HG03095 (cell line): Measurements from ENCODE around the gene SEZ6.

Experiments used
- ATAC-seq: cut with Tn5 transposase; IDR thresholded peaks from one replicate; pipeline ENCODE4 v1.9.1; 2021; ENCODE audit warnings: moderate library complexity; ENCODE audit not compliant: unreplicated experiment

SEZ6 gene

DNA sequence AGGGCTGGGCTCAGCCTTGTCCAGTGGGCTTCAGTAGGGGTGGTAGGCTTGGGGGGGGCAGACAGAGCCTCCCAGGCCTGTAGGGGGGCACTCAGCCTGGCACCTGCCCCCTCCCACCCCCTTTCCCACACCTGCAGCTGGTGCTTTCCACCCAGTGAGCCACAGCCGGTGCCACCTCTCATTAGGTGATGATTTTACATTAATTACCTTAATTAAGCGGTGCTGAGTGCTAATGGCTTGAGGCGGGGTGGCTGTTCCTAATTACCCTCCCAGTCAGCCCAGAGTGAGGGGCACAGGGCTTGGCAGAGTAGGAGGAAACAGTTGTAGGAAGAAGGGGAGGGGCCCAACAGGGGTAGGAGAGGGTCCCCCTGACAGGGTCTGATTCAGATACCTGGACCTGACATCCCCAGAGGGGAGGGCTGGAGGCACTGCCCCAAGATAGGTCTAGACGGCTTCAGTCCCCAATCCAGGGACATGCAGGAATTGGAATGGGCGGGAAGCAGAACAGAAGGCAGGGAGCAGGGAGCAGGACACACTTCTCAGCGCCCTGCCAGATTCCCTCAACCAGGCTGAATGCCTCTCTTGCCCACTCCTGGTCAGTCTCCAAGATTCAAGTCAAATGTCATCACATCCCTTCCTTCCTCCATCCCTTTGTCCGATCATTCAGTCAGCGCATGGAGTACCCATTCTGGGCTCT, 28.0 kb downstream of the SEZ6 start:
- ATAC-seq: no peak

DNA sequence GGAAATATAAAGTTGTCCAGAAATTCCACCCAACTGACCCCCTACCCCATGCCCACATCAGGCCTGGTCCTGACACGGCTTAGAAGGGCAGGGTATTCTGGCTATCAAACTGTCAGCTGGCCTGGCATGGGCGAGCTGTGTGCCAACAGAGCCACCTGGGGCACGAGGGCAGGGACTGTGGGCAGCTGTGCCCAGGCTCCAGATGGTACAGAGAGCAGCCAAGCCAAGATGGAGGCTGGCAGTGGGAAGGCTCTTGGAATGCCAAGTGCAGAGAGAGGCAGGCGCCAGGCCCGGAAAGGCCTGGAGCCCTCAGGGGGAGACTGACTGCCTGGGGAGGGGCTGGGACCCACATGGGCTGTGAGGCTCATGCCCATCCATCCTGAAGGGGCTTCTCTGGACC, 30.2 kb downstream of the SEZ6 start:
- no peak for ATAC-seq

DNA sequence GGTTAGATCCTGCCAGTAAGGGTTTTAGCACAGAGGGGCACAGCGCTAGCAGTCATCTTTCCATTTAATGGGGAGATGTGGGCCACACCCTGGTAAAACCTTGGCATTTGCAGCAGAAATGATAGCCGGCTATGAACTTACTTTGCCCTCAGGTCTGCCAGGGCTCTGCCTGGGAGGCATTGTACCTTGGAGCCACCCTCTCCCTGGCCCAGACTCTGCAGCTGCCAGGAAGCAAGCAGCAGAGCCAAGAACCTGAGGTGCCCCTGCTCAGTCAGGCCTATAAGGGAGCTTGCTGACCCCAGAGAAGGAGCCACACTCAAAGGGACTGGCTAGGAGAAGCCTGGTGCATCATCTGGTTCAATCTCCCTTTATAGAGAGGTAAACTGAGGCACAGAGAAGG, 30.8 kb downstream of the SEZ6 start:
- ATAC-seq: no peak

DNA sequence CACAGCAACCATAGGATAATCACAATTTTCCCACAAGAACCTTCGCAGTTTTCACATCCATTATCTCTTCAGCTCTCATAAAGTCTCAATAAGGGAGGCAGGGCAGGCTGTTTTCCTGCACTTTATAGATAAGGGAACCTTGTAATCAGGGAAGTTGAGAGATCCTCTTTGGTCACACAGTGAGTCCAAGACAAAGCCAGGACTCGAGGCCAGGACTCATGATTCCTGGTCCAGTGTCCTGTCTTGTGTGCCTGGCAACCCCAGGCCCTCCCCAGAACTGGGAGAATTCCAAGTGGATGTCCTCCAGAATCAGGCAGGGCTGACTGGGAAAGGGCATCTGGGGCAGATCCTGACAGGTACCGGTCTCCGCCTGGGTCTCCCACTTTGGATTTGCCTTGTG, 31.4 kb downstream of the SEZ6 start:
- ATAC-seq: no peak

DNA sequence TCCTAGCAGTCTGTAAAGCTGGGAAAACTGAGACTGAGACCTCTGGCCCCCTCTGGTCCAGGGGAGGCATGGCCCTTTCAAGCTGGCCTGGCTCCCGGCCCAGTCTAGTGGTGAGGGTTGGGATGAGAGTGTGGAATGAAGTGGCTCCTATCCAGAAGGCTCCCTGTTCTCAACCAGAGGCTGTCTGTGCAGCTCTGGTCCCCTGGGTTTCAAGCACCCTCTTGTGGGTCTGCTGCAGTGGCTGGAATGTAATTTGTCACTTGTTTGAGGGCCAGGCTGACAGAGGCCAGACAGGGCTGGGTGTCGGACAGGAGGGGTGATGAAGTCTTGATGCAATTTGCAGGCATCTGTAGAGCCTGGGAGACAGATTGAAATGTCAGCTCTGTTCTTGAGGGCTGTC, 32.4 kb downstream of the SEZ6 start:
- no peak for ATAC-seq

DNA sequence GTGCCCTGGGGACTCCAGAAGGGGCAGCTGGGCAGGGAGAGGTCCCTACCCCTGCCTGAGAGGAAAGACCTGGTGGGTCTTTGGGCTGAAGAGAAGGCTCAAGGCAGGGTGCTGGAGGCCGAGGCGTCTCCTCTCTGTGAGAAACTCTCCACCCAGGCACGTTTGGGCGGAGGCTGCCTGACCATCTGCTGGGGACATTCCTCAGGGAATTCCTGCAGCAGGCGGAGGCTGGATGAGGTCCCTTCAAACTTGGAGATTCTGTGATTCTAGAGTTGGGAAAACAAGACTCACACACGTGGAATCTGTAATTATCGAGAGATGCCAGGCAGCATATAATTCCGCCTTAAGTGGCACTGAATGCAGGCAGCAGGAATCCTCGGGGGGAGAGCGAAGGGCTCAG, 33.4 kb downstream of the SEZ6 start:
- no peak for ATAC-seq

DNA sequence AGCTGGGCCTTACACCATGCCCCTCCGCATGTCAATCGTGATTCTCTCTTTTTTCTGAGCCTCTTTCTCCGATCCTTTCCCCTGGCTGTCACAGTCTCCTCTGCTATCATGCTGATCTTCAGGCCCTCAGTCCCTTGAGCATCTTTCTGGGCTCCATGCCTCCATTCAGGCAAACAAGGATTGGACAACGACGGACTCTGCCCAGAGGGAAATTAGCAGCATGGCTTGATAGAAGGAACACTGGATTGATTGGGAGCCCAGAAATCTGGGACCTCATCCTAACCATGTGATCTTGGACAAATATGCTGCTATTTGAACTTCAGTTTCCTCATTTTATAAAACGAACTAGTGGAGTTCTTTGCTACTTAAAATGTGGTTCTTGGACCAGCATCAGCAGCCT, 35.0 kb downstream of the SEZ6 start:
- ATAC-seq: no peak

DNA sequence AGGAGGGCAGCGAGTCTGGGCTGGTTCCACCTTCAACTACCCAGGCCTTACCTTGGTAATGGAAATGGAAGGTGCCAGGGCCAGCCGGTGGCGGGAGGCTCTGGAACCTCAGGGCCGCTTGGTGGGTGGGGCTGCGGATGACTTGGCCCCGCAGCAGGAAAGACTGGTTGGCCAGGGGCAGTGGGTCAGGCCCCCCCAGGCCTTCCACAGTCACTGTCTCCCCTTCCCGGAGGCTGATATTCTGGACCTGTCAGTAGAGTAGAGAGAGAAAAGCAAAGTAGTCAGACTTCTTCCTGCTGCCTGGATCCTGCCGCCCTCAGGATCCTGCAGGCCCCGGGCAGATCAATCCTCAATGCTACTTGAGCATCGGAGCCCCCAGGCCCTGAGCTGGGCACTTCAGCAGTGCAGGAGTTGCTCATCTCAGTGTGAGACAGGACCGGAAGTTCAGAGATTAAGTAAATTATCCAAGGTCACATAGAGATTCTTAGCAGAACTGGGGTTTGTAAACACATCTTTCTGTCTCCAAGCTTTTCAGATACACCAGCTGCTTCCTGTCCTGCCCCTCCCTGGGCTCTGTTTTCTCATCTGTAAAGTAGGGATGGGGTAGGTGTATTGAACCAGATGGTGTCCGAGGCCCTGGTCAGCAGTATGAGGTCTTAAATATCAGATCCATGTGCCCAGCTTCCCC, 36.0 kb downstream of the SEZ6 start:
- ATAC-seq: no peak

DNA sequence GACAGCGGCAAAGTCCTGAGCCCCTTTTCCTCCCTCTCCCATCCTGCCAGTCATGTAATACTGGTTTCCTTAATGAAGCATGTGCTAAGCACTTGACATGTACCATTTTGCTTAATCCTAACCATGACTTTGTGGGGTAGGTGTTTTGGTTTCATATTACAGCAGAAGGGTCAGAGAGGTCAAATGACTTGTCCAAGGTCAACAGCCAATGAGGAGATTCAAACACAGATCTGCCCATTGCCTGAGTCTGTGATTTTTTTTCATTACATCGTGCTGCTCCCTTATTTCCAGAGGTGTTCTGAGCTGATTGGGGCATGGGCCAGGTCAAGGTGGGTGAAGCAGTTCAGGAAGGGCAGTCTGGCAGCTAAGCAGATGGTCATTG, 36.9 kb downstream of the SEZ6 start:
- ATAC-seq: no peak

DNA sequence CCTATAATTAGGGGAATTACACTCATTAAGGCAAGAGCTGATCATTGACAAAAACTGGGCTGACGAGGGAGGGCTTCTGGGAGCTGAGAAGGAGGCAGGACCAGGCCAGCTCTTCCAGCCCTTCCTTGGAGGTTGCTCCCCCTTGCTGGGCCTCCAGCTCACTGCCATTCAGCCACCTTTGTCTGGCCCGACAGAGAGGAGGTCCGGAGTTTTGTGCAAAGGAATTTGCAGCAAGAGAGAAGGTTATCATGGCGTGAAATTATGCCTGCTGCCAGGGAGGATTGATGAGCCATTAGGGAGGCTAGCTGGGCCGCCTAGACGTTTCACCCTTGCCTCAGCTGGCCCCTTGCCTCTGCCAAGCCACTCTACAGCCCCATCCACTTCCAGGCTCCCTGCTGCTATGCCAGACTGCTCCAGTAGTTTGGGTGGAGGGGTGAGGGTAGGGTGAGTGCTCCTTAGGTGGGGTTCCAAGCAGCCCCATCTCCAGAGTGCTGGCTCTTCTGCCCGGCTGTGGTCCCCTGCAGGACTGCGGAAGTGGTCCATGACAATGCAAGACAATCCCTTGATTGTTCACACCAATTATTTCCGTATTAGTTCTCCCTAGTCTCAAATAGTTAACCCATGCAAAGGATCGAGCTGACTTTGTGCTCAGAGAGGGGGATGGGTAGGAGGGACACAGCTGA, 37.5 kb downstream of the SEZ6 start:
- no peak for ATAC-seq

DNA sequence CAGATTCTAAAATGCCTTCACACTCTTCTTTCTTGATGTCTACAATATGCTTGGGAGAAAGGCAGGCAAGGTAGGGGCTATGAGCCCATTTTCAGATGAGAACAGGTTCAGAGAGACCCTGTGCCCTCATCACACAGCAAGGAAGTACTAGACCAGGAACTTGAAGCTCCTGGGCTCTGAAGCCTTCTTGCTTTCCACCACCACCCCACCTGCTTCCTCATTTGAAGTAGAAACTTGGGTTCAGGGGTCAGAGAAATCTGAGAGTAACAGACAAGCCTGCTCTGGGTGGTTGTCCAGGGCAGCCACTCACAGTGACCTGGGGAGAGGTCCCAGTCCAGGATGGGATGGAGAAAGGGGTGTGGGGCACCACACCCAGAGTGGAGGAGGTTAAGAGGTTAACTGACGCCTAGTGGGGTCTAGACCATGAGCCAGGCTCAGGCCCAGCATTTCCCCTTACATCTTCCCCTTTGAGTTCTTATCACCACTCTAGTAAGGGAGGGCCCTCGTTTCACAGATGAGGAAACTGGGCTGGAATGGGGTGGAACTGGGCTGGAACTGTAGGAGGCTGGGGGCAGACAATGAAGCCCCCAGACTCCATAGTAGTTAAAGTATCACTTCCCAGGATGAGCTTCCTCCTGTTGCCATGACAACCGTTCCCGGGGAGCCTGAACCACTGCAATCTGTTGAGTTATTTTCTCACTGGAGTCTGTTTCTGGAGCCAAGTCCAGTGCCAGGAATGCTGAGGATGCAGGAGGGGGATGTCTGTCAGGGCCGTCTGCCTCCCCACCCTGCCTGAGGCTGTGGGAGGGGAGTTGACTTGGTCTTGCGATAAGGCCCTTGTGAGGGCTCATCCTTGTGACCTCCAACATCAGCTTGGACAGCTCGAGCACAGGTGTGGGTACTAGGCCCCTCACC, 38.4 kb downstream of the SEZ6 start:
- no peak for ATAC-seq

DNA sequence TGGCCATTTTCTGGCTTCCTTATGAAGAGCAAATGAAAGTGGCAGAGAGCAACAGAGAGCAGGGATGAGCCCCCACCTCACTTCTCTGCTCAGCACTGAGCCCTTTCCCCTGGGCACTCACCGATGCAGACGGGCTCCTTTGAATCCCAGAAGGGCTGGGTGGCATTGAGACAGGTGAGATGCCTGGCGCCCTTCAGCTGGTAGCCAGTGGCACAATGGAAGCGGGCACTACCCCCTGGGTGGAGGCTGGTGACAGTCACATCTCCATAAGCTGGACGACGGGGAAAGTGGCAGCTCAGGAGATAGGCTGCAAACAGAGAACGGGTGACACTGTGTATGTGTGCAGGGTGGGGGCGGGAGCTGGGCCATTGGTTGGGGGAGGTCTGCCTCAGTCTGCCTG, 42.0 kb downstream of the SEZ6 start:
- ATAC-seq: no peak

DNA sequence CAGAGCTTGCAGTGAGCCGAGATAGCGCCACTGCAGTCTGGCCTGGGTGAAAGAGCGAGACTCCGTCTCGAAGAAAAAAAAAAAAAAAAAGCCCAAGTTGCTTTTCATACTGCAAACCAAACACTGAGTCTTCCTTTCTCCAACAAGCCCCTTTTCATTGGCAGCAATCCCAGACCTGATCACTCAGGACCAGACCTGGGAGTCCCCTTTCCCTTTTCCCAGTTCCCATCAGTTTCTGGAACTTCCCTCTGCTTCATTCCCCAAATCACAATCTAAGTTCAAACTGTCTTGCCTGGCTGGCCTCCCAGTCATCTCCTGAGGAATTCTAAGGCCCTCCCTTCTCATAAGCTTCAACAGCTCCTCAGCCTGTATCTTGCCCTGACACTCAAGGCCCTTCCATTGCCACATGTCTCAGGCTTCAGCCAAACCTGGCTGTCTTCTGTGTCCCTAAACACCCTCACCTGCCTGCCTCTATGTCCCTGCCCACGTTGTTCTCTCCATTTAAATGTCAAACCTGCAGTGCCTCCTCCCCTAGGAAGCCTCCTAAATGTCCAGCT, 42.7 kb downstream of the SEZ6 start:
- no peak for ATAC-seq

DNA sequence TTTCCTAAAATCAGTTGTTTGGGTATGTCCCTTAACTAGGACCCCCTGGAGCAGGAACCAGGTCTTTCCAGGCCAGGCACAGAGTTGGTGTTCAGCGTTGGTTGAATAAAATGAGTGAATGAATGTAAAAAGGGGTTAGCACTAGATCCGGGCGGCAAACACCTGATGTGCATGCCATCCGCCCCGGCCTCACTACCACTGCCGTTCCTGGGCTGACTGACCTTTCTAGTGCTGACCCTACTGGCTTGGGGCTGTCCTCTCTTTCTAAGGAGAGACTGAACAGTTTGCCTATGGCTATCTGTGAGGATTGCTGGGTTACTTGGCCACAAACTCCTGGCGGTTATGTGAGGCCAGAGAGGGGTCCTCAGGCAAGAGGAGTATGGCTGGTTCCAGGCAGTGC, 44.4 kb downstream of the SEZ6 start:
- no peak for ATAC-seq

DNA sequence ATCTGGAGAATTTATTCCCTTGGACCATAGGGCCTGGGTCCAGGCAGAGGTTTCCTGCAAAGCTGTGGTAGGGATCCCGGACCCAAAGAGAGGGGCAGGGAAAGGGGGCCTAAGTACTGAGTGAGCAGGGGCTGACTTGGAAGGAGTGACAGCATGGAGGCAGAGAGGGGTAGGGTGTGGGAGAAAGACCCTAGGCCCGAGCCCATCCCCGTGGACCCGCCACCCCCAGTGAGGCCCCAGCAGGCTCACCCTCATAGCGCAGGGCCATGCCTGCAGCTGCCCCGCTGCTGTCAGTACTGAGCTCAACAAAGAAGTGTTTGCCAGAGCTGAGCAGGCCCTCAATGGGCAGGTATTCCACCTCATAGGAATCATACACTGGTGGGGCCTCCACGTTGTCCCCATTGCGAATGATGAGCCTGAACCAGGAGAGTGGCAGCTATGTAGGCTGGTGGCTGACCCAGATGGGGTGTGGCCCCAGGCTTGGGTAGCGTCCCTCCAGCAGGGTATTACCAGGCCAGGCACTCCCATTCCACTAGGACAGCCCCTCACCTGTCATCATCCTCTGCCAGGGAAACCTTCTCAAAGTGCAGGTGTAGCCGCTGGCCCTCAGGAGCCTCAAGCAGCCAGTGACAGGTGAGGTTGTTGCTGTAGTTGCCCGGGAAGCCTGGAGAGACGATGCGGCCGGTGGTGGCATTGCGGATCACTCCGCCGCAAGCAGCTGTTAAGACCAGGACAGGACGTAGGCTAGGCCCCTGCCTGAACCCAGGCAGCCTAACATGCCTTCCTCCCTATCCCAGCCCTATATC, 45.4 kb downstream of the SEZ6 start:
- ATAC-seq: no peak

DNA sequence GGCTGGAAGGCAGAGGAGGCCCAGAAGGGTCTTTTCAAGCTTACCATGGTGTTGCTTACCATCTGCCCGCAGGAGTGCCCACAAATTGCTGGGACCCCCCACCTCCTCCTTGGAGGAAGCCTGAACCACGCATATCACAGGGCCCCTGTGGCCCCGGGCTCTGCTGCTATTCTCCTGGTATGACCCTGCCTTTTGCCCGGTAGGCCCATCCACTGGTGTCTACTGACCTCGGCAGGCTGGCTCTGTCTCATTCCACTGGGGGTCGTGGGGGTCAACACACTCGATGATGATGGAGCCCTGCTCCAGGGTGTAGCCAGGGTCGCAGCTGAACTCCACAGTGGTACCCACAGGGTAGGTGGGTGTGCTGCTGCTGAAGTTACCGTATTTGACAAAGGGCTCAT, 46.4 kb downstream of the SEZ6 start:
- no peak for ATAC-seq

DNA sequence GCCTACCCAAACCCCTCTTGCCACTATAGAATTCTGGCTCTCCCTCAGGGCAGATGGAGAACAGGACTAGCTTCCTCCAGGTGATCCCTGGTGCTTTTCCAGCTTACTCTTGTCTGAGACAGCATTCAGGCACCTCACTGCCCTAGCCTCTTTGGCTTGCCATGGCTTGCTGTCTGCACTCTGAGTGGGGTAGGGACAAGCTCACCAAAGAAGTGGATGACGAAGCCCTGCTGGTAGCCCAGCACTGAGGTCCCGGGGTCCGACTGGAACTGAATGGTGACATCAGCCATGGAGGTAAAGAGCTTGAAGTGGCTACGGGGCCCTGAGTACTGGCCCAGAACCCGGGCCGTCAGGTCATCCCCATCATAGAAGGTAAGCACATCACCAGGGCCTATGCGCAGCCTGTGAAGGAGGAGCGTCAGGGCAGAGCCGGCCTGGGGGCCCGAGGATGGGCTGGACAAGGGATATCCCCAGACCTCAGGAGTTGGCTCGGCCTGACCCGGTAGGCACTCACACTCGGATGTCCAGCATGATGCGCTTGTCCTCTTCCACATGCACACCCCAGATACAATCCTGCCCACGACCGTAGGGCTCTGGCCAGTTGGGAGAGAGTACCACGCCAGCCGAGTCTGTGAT, 46.9 kb downstream of the SEZ6 start:
- ATAC-seq: no peak

DNA sequence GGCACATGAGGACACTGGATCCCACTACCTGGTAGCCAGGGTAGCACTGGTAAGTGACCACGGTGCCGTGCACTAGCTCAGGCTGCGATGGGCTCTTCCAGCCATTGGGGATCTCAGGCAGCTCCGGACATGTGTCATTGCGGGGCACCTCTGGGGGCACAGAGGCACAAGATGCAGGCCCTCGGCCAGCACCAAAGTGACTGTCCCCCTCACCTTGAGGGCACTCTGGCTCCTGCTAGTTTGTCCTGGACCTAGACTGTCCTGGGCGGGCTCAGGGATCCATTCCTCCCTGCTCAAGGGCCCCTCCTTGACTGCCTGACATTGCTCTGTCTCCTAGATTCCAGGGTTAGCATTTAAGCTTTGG, 47.9 kb downstream of the SEZ6 start:
- no peak for ATAC-seq

DNA sequence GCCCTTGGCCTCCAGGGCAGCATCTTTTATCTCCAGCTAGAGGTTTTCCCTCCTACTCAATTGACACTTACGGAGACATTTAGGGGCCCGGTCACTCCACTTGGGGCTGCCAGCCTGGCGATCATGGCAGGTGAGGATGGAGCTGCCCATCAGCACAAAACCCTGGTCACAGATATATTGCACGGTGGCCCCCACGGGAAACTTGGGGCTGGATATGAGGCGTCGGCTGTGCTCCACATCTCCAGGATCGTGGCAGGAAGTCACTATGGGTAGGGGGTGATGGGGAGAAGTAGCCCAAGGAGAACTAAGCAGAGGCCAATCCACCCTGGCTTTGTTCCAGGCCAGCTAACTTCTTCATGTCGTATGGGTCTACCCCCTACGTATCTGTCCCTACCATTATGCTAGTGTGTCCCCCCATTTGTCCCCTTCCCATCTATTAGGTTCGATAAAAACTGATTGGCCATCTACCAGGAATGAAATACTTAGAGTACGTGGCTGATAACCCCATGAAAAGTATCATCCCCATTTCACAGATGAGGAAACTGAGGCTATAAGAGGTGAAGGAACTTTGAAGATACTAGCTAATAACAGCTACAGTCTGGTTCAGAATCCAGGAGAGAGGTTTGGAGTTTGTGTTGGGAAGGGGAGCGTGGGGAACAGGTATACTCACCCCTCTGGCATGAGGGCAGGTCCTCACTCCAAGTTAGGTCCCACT, 48.4 kb downstream of the SEZ6 start:
- no peak for ATAC-seq
